ENCODE data around the gene PDE4A. TPM values are rescaled to one million over a fixed set of nuclear protein-coding genes. Genes with fewer than 3 reads are reported as not detected.
"Not testable (repeated sequence)": the region's sequence is repeated elsewhere in the genome, so short reads cannot be mapped to it uniquely, and the experiment has no call there.

Gene PDE4A
- total RNA-seq, 2 donors from 2014 or later: 10.9 to 12.8 TPM

GRCh38 chr19:10452726-10453618, 32.6 kb downstream of the PDE4A start:
- DNase-seq (ENCODE audit: low spot score): no peak
- intact Hi-C loops (cut with DNase I): no loop called here

GRCh38 chr19:10453852-10454251, 33.5 kb downstream of the PDE4A start:
- DNase-seq (ENCODE audit: low spot score): no peak
- intact Hi-C loops (cut with DNase I): no loop called here

GRCh38 chr19:10454267-10454666, 33.9 kb downstream of the PDE4A start:
- DNase-seq (ENCODE audit: low spot score): no peak
- intact Hi-C loops (cut with DNase I): no loop called here

GRCh38 chr19:10458733-10459132, 38.4 kb downstream of the PDE4A start:
- intact Hi-C loops (cut with DNase I); DNase-seq (ENCODE audit: low spot score): not testable (repeated sequence)

- intact Hi-C loops (cut with DNase I): no loop called here
- no peak for DNase-seq (ENCODE audit: low spot score)
These were observed 40.3 kb downstream of the PDE4A start for GRCh38 chr19:10460714-10461046.

- intact Hi-C loops (cut with DNase I): no loop called here
- peak; percentile 98 for DNase-seq (ENCODE audit: low spot score)
These were observed 41.0 kb downstream of the PDE4A start for GRCh38 chr19:10461047-10461949.

GRCh38 chr19:10462042-10462441, 41.7 kb downstream of the PDE4A start:
- intact Hi-C loops (cut with DNase I); DNase-seq (ENCODE audit: low spot score): not testable (repeated sequence)

- intact Hi-C loops (cut with DNase I): no loop called here
- no peak for DNase-seq (ENCODE audit: low spot score)
These were observed 42.2 kb downstream of the PDE4A start for GRCh38 chr19:10462557-10462956.

GRCh38 chr19:10464456-10464855, 44.1 kb downstream of the PDE4A start:
- intact Hi-C loops (cut with DNase I): no loop called here
- DNase-seq (ENCODE audit: low spot score): no peak

GRCh38 chr19:10467104-10467706, 46.9 kb downstream of the PDE4A start:
- intact Hi-C loops (cut with DNase I): no loop called here
- no peak for DNase-seq (ENCODE audit: low spot score)

GRCh38 chr19:10468133-10468532, 47.8 kb downstream of the PDE4A start:
- intact Hi-C loops (cut with DNase I): no loop called here
- DNase-seq (ENCODE audit: low spot score): no peak

- intact Hi-C loops (cut with DNase I): loop anchor here in 1 of 2 donors (5.0 kb wide), 1 partner anchor 785 kb away; no protein-coding TSS in a partner anchor
- DNase-seq (ENCODE audit: low spot score): no peak
These were observed 51.6 kb downstream of the PDE4A start for GRCh38 chr19:10471909-10472308.

GRCh38 chr19:10473192-10473591, 52.9 kb downstream of the PDE4A start:
- intact Hi-C loops (cut with DNase I): loop anchor here in 1 of 2 donors (5.0 kb wide), 1 partner anchor 784 kb away; no protein-coding TSS in a partner anchor
- DNase-seq (ENCODE audit: low spot score): no peak

- DNase-seq (ENCODE audit: low spot score): no peak
- intact Hi-C loops (cut with DNase I): loop anchor here in 1 of 2 donors (5.0 kb wide), 1 partner anchor 782 kb away; no protein-coding TSS in a partner anchor
These were observed 54.7 kb downstream of the PDE4A start for GRCh38 chr19:10474962-10475451.

GRCh38 chr19:10478476-10478875, 58.1 kb downstream of the PDE4A start:
- no peak for DNase-seq (ENCODE audit: low spot score)
- intact Hi-C loops (cut with DNase I): no loop called here

GRCh38 chr19:10478903-10479384, 58.6 kb downstream of the PDE4A start:
- intact Hi-C loops (cut with DNase I): no loop called here
- DNase-seq (ENCODE audit: low spot score): peak; percentile 96

GRCh38 chr19:10486551-10486950, 66.2 kb downstream of the PDE4A start:
- no peak for DNase-seq (ENCODE audit: low spot score)

GRCh38 chr19:10491472-10492047, 71.2 kb downstream of the PDE4A start:
- intact Hi-C loops (cut with DNase I): no loop called here
- DNase-seq (ENCODE audit: low spot score): no peak

More at GRCh38 chr19:10486551-10486950, 66.2 kb downstream of the PDE4A start:
- intact Hi-C loops (cut with DNase I): no loop called here

- intact Hi-C loops (cut with DNase I): no loop called here
- DNase-seq (ENCODE audit: low spot score): no peak
These were observed 77.0 kb downstream of the PDE4A start for GRCh38 chr19:10497371-10497770.

Measured in posterior vena cava (tissue), 2 donors.